HepG2 (cell line): ENCODE data around the gene ARHGEF3. TPM values are rescaled to one million over a fixed set of nuclear protein-coding genes. Genes with fewer than 3 reads are reported as not detected.

Experiments
- ATAC-seq: fragments of 200-7000 bp; cut with Tn5 transposase; 3 replicates; pipeline ENCODE4 v1.9.1; 2020; ENCODE audit warnings: mild to moderate bottlenecking, moderate library complexity
- BruUV-seq: library from RNA; stranded (reverse); fragments of 400-500 nt; replicated peaks from 2 replicates; lab custom pipeline; 2021; lab: Mats Ljungman, UMichigan
- CTCF ChIA-PET: fragments of 300-600 bp; formaldehyde crosslinking; extraction: SDS; loops from one replicate; lab custom pipeline; 2021; ENCODE audit warnings: low total read pairs, inconsistent platforms, low intra/inter-chr PET ratio; lab: Yijun Ruan, JAX
- POLR2A ChIA-PET: fragments of 350-600 bp; sonication (Branson Sonifier 250); formaldehyde crosslinking; loops from one replicate; lab custom pipeline; 2020; ENCODE audit warnings: antibody characterized with exemption, inconsistent platforms; lab: Yijun Ruan, JAX
- DNase-seq: peaks from one replicate; pipeline ENCODE4 v3.0.0-alpha.2; 2015; ENCODE audit warnings: low spot score
- FAIRE-seq: peaks from 3 replicates; lab custom pipeline; 2011; peaks lifted over from hg19 to GRCh38; lab: Jason Lieb, UNC
- H2AFZ ChIP-seq: one replicate; pipeline ENCODE4 v1.6.1; 2011; ENCODE audit warnings: low read length, inconsistent platforms
- H3K27ac ChIP-seq: fragments of 300-600 bp; 3 replicates; pipeline ENCODE4 v1.8.0; 2011; ENCODE audit warnings: mixed run types, mild to moderate bottlenecking, mixed read lengths, low read length, inconsistent platforms; ENCODE audit not compliant: insufficient read depth; ENCODE audit errors: extremely low read length
- H3K27me3 ChIP-seq, 2 experiments: fragments of 200-600 bp in 1 of 2; 2 replicates in 1 of 2; 3 replicates in 1 of 2; pipeline versions ENCODE4 v1.6.0 to v1.8.0; 2011; ENCODE audit warnings: low read length in 2 of 2, mild to moderate bottlenecking in 2 of 2, moderate library complexity in 2 of 2, inconsistent platforms in 1 of 2; ENCODE audit not compliant: insufficient read depth in 2 of 2, control insufficient read depth in 1 of 2
- H3K36me3 ChIP-seq, 2 experiments: fragments of 200-600 bp in 1 of 2; replicated peaks in 1 of 2; 2 replicates in 1 of 2; 3 replicates in 1 of 2; pipeline versions ENCODE4 v1.5.1 to v1.8.0; 2011; ENCODE audit warnings: low read length in 2 of 2, inconsistent platforms in 1 of 2; ENCODE audit not compliant: insufficient read depth in 2 of 2, control insufficient read depth in 1 of 2
- H3K4me1 ChIP-seq: 2 replicates; pipeline ENCODE4 v1.5.1; 2012; ENCODE audit warnings: low read length, inconsistent platforms; ENCODE audit not compliant: insufficient read depth
- H3K4me2 ChIP-seq: 2 replicates; pipeline ENCODE4 v1.6.0; 2011; ENCODE audit warnings: low read depth, low read length, inconsistent platforms
- H3K4me3 ChIP-seq, 3 experiments: fragments of 200-600 bp in 1 of 3; sonication (generic), shearing (Covaris generic) in 1 of 3; replicated peaks in 1 of 3; 2 replicates each; pipeline ENCODE4 v1.5.1; 2011 to 2016; ENCODE audit warnings: low read length in 3 of 3, inconsistent platforms in 2 of 3, low read depth in 2 of 3, mild to moderate bottlenecking in 2 of 3, control low read depth in 1 of 3, mixed read lengths in 1 of 3; ENCODE audit not compliant: insufficient read depth in 1 of 3
- H3K79me2 ChIP-seq: one replicate; pipeline ENCODE4 v1.6.1; 2011; ENCODE audit warnings: low read length, inconsistent platforms; ENCODE audit not compliant: insufficient read depth
- H3K9ac ChIP-seq: 2 replicates; pipeline ENCODE4 v1.6.0; 2011; ENCODE audit warnings: mild to moderate bottlenecking, low read depth, low read length, inconsistent platforms; ENCODE audit not compliant: insufficient read depth
- H3K9me3 ChIP-seq: 2 replicates; pipeline ENCODE4 v1.5.1; 2012; ENCODE audit warnings: mild to moderate bottlenecking, low read length
- H4K20me1 ChIP-seq: 2 replicates; pipeline ENCODE4 v1.6.0; 2011; ENCODE audit warnings: inconsistent platforms, mild to moderate bottlenecking, low read length, moderate library complexity; ENCODE audit not compliant: insufficient read depth
- CHD2 ChIP-seq: IDR thresholded peaks from 2 replicates; pipeline ENCODE4 v1.6.1; 2011; ENCODE audit warnings: low read depth, low read length, improper control_type of control experiment
- FOXK1 ChIP-seq: sonication (generic); formaldehyde crosslinking; IDR thresholded peaks from 2 replicates; pipeline ENCODE4 v1.4.0; 2020; ENCODE audit warnings: low read depth, missing genetic modification reagents, borderline replicate concordance
- MTA1 ChIP-seq: sonication (generic); formaldehyde crosslinking; IDR thresholded peaks from 2 replicates; pipeline ENCODE4 v1.4.0; 2020; ENCODE audit warnings: missing genetic modification reagents, mild to moderate bottlenecking, borderline replicate concordance
- MTF1 ChIP-seq: sonication (generic); formaldehyde crosslinking; IDR thresholded peaks from 2 replicates; pipeline ENCODE4 v1.5.0; 2020; ENCODE audit warnings: missing genetic modification reagents
- MXD3 ChIP-seq: IDR thresholded peaks from 2 replicates; pipeline ENCODE4 v1.6.1; 2016; ENCODE audit warnings: mild to moderate bottlenecking, missing biosample characterization, missing genetic modification reagents
- POLR2A ChIP-seq, 2 experiments: IDR thresholded peaks; 2 replicates each; pipeline ENCODE4 v1.6.1; 2011; ENCODE audit warnings: low read depth in 2 of 2, low read length in 2 of 2, mild to moderate bottlenecking in 1 of 2, moderate library complexity in 1 of 2; ENCODE audit not compliant: insufficient read depth in 1 of 2
- RXRA ChIP-seq: sonication (generic); formaldehyde crosslinking; IDR thresholded peaks from 2 replicates; pipeline ENCODE4 v1.5.1; 2020; ENCODE audit warnings: missing genetic modification reagents
- SMARCE1 ChIP-seq: fragments of 450-650 bp; IDR thresholded peaks from 2 replicates; pipeline ENCODE4 v1.6.1; 2017; ENCODE audit warnings: borderline replicate concordance
- SOX5 ChIP-seq: IDR thresholded peaks from 2 replicates; pipeline ENCODE4 v1.6.1; 2016; ENCODE audit warnings: borderline replicate concordance
- TFAP4 ChIP-seq: sonication (generic); IDR thresholded peaks from 2 replicates; pipeline ENCODE4 v1.6.1; 2016; ENCODE audit warnings: low read depth, borderline replicate concordance
- UBTF ChIP-seq: sonication (generic); formaldehyde crosslinking; IDR thresholded peaks from 2 replicates; pipeline ENCODE4 v1.4.0; 2020; ENCODE audit warnings: mild to moderate bottlenecking, missing genetic modification reagents
- ZNF234 ChIP-seq: sonication (generic); formaldehyde crosslinking; conservative IDR thresholded peaks from 2 replicates; pipeline ENCODE4 v1.5.1; 2020; ENCODE audit warnings: mild to moderate bottlenecking, missing genetic modification reagents
- ZNF256 ChIP-seq: sonication (generic); formaldehyde crosslinking; conservative IDR thresholded peaks from 2 replicates; pipeline ENCODE4 v1.4.0; 2020; ENCODE audit warnings: missing genetic modification reagents
- ZNF33B ChIP-seq: sonication (generic); formaldehyde crosslinking; IDR thresholded peaks from 2 replicates; pipeline ENCODE4 v1.5.1; 2020; ENCODE audit warnings: mild to moderate bottlenecking, missing genetic modification reagents
- ZUFSP ChIP-seq: sonication (generic); formaldehyde crosslinking; IDR thresholded peaks from 2 replicates; pipeline ENCODE4 v1.9.0; 2021; ENCODE audit warnings: missing genetic modification reagents, mild to moderate bottlenecking, borderline replicate concordance
- WGBS: methylation state at CpG from one replicate; pipeline ENCODE4 v1.1.6; 2017; ENCODE audit warnings: low lambda C conversion rate; 5-methylcytosine and 5-hydroxymethylcytosine counted together
- in situ Hi-C: cut with HindIII; loops from 2 replicates; pipeline ENCODE4 v1.10.0; 2017; ENCODE audit warnings: low pct_unique_long_range_greater_than_20kb; ENCODE audit not compliant: extremely low pct_ligation_motif_present
- intact Hi-C: fragments of 100-400 bp; cut with micrococcal nuclease; formaldehyde crosslinking; loops from one replicate; pipeline ENCODE4 v1.10.0; 2022; ENCODE audit not compliant: unreplicated experiment
- polyA plus RNA-seq, 8 experiments: library from polyadenylated mRNA; depleted of rRNA in 3 of 8; stranded (reverse) in 7 of 8; unstranded in 1 of 8; fragments of >200 nt; fragmentation: Illumina TruSeq in 4 of 8; extraction: Trizol in 4 of 8; gene quantifications; 2 replicates each; pipeline versions ENCODE4 v1.2.1 to v1.2.3, GENCODE V29; 2011 to 2016; ENCODE audit warnings: low read depth in 4 of 8, missing spikeins in 1 of 8, mixed read lengths in 1 of 8; ENCODE audit not compliant: insufficient read depth in 1 of 8
- total RNA-seq, 5 experiments: library from RNA; depleted of rRNA; stranded (reverse); fragments of >200 nt; fragmentation: Illumina TruSeq; extraction: Trizol; gene quantifications; 2 replicates each; pipeline ENCODE4 v1.2.3, GENCODE V29; 2016; ENCODE audit warnings: low read depth in 1 of 5

Gene ARHGEF3
- total and polyA plus RNA-seq, 2 of the 13 experiments (the other 11 are each of a cell fraction or from before 2014, with no cell fraction given): 14.8 to 23.1 TPM

GRCh38 chr3:56747150-56747549, 54.6 kb downstream of the ARHGEF3 start:
- POLR2A ChIA-PET: interaction anchor here (0.7 to 2.1 kb wide), 2 partner anchors 35 to 243 kb away, joined by 4 to 8 read pairs; no protein-coding TSS in a partner anchor
- H3K9ac ChIP-seq: no peak overlapping the region
- CTCF ChIA-PET: no interaction called here
- 100% methylated on average over 2 of the region's 2 CpGs for WGBS
- H3K27ac ChIP-seq: no peak overlapping the region
- TF ChIP-seq UBTF (CRISPR knock-in tag): no peak
- no peak for TF ChIP-seq CHD2
- H3K4me2 ChIP-seq: no peak overlapping the region
- H4K20me1 ChIP-seq: no peaks in the 10 kb centered on the region
- no peak overlapping the region for H2AFZ ChIP-seq
- in situ Hi-C loops (no loop called here), intact Hi-C loops (loop anchor here (5.0 kb wide), 1 partner anchor 55 kb away; the partner anchor contains the start of gene ARHGEF3)
- no TSS peak for BruUV-seq
- ATAC-seq: no peak
- H3K27me3 ChIP-seq: no peaks in the 10 kb centered on the region
- H3K79me2 ChIP-seq: no peaks in the 10 kb centered on the region
- FAIRE-seq: no peak
- no peak overlapping the region for H3K4me3 ChIP-seq
- peaks cover 17 to 46% of the 10 kb centered on the region in 2 experiments for H3K36me3 ChIP-seq
- no peaks in the 10 kb centered on the region for H3K9me3 ChIP-seq
- DNase-seq: no peak
- peaks cover 35% of the 10 kb centered on the region for H3K4me1 ChIP-seq

- CTCF ChIA-PET: no interaction called here
- Histone ChIP-seq H3K4me1 (peaks cover 18% of the 10 kb centered on the region), H3K9ac (no peak overlapping the region), H3K27ac (no peak overlapping the region), H3K27me3 (no peaks in the 10 kb centered on the region), H4K20me1 (no peaks in the 10 kb centered on the region), H3K79me2 (no peaks in the 10 kb centered on the region), H2AFZ (no peak overlapping the region), H3K36me3 (peaks cover 13 to 43% of the 10 kb centered on the region in 2 experiments), H3K4me3 (no peak overlapping the region), H3K4me2 (no peak overlapping the region), H3K9me3 (no peaks in the 10 kb centered on the region)
- POLR2A ChIA-PET: interaction anchor here (0.8 kb wide), 1 partner anchor 40 kb away, joined by 3 read pairs; no protein-coding TSS in a partner anchor
- intact Hi-C loops (no loop called here), in situ Hi-C loops (no loop called here)
- DNase-seq (no peak), FAIRE-seq (no peak), ATAC-seq (no peak)
- over 99% methylated on average over 5 of the region's 5 CpGs for WGBS
- BruUV-seq: no TSS peak
- TF ChIP-seq ZUFSP (CRISPR knock-in tag) (no peak), FOXK1 (CRISPR knock-in tag) (no peak), MTA1 (CRISPR knock-in tag) (no peak), ZNF234 (CRISPR knock-in tag) (no peak), RXRA (CRISPR knock-in tag) (no peak), POLR2A (IDR thresholded peaks at IDR 0.05; ENCODE audit: insufficient read depth in 1 of 2, low read depth in 2 of 2, low read length in 2 of 2) (no peak), MTF1 (CRISPR knock-in tag) (no peak), MXD3 (no peak), SOX5 (CRISPR knock-in tag) (no peak), ZNF256 (CRISPR knock-in tag) (no peak), TFAP4 (no peak), ZNF33B (CRISPR knock-in tag) (no peak), SMARCE1 (no peak)
These were observed 57.7 kb downstream of the ARHGEF3 start for GRCh38 chr3:56744016-56744415.
